HG03064 (cell line): Measurements from ENCODE around the gene DDAH1.
"Not testable (repeated sequence)": the region's sequence is repeated elsewhere in the genome, so short reads cannot be mapped to it uniquely, and the experiment has no call there.

Experiments used
- ATAC-seq: cut with Tn5 transposase; IDR thresholded peaks from one replicate; pipeline ENCODE4 v1.9.1; 2021; ENCODE audit warnings: low read depth; ENCODE audit not compliant: unreplicated experiment

The DDAH1 gene

GRCh38 chr1:85361606-85362296 lies 103.2 kb downstream of the DDAH1 start:
- ATAC-seq = no peak

GRCh38 chr1:85360730-85361493 lies 104.0 kb downstream of the DDAH1 start:
- ATAC-seq = no peak

DNA sequence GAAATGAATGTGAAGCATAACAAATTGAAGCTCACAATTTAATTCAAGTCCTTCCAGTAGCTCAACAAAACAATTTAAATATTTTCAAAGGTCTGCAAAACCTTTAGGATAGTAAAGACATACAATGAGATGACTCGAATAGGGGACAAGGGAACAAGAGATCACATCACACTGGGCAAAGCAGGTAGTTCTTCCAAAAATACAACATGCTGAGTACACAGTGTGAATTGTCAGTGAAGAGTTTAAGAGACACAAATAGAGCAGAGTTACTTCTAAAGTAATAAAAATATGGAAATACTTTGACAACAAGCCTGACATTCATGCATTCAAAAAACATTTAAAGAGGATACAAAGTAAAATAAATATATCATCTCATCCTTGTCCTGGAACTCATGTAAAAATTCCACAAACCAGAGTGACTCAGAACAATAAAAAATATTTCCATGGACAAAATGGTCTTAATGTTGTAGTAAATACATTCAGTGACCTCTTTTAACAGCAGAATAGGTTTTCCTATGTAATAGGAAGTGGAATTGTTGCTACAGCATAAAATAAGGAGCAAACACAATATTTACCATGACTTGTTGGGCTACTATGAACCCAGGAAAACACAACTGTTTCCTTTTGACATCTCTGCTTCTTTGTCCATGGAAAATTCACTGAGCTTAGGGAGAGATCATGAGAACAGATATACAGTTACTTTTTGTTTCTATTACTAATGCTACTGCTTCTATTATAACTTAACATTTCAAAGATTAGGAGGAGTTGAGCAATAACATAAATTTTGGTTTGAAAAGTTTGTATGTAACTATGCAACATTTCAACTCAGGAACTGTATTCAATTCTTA lies 104.9 kb downstream of the DDAH1 start:
- ATAC-seq = no peak

- no peak for ATAC-seq
Observed at GRCh38 chr1:85358702-85359438, 106.1 kb downstream of the DDAH1 start.

GRCh38 chr1:85357817-85358216 lies 107.1 kb downstream of the DDAH1 start:
- no peak for ATAC-seq

GRCh38 chr1:85356130-85356529 lies 108.8 kb downstream of the DDAH1 start:
- no peak for ATAC-seq

DNA sequence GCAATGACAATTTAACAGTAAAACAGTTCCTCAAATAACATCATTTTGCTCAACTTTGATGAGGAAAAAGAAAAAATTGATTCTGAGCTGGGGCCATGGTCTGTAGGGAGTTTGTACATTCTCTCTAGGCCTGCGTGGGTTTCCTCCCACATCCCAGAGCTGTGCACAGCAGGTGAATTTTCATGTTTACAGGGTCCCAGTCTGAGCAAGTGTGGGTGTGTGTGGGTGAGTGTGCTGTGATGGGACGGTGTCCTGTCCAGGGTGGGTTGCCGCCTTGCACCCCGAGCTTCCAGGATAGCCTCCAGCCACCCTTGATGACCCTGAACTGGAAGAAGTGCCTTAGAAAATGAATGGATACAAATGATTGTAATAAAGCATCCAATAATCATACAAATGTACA lies 112.9 kb downstream of the DDAH1 start:
- ATAC-seq = no peak

GRCh38 chr1:85351202-85351828 lies 113.6 kb downstream of the DDAH1 start:
- ATAC-seq = no peak

DNA sequence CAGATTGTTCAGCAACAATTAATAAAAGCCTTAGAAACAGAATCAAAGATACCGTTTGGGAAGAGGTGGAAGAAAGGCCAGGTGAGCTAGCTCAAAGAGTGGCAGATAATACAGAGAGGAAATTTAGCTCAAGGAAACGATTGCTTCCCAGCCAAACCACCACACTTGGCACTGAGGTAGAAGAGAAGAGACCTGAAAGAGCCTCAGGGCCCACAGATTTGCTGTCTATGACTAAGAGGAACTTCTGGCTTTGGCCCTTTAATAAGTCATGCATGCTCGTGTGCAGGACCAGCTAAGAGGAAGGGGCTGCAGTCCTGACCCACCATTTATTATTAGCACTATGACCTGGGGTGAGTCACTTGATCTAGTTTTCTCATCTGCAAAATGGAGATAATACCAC lies 115.7 kb downstream of the DDAH1 start:
- no peak for ATAC-seq

DNA sequence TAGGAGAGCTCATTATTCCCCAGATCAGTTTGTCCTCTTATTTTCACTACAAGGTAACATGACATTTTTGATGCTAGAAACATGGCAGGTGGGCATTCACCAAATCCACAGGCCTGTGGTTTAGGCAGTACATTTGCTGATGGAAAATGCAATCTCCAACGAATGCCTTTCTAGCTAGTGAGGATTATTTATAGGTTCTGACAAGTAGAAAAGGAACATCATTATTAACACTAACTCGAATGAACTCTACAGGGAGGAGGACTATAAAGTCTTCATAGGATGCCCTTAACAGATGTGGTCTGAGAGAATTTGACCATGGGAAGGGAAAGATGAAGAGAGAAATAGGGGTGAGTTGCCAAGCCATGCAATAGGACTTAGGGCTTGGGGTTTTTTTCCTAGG lies 117.1 kb downstream of the DDAH1 start:
- ATAC-seq = no peak

DNA sequence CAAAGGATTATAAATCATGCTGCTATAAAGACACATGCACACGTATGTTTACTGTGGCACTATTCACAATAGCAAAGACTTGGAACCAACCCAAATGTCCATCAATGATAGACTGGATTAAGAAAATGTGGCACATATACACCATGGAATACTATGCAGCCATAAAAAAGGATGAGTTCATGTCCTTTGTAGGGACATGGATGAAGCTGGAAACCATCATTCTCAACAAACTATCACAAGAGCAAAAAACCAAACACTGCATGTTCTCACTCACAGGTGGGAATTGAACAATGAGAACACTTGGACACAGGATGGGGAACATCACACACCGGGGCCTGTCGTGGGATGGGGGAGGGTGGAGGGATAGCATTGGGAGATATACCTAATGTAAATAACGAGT lies 117.7 kb downstream of the DDAH1 start:
- not testable (repeated sequence) for ATAC-seq

DNA sequence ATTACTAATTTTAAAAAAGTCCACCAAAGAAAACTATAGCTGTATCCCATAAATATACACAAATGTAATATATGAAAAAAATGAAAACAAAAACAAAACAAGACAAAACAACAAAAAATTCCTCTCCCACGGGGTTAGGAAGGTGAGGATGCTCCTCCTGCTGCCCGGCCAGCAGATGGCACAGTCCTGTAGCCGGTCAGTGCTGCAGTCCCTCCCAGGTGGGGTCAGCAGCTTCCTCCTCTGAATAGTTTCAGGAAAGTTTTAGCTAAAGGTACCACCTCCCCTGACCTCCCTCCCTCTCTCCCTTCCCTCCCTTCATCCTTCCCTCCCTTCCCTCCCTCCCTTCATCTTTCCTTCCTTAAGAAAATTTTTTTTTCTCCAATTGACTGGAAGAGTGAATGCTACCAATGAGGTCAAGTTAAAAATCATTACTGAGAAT lies 120.7 kb downstream of the DDAH1 start:
- no peak for ATAC-seq

GRCh38 chr1:85343612-85344255 lies 121.2 kb downstream of the DDAH1 start:
- ATAC-seq = no peak

GRCh38 chr1:85343213-85343611 lies 121.7 kb downstream of the DDAH1 start:
- ATAC-seq = no peak

DNA sequence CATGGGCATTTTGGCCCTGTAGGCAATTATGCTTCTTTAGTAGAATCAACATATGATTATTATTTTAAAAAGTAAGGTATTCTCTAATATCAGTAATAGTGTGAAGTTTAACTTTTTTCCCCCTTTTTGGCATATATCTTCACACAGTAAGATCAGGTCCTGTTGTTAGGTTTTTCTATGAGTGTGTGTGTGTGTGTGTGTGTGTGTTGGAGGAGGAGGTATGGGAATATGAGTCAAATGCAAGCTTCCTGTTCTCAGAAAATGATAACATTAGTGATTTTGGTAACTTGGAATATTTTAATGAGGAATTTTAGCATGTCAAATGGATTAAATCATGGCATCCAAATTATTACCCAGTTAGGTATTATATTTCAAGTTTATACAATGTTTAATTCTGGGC lies 122.8 kb downstream of the DDAH1 start:
- no peak for ATAC-seq

DNA sequence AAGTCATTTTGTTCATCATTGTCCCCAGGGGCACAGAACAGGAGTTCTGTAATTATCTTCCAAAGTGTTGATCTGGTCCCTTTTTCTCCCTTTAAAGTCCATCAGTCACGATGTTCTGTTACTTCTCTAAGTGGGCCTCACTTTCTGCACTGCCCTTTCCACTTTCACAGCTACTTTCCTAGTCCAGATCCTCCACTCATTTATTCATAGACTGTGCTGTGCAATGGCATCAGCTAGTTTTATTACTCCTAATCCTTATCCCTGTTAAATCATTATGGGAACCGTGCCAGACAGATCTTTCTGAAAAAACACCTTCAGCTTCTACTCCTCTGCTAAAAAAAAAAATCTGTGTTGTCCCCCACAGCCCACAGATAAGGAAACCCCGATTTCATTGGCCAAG lies 124.5 kb downstream of the DDAH1 start:
- no peak for ATAC-seq

DNA sequence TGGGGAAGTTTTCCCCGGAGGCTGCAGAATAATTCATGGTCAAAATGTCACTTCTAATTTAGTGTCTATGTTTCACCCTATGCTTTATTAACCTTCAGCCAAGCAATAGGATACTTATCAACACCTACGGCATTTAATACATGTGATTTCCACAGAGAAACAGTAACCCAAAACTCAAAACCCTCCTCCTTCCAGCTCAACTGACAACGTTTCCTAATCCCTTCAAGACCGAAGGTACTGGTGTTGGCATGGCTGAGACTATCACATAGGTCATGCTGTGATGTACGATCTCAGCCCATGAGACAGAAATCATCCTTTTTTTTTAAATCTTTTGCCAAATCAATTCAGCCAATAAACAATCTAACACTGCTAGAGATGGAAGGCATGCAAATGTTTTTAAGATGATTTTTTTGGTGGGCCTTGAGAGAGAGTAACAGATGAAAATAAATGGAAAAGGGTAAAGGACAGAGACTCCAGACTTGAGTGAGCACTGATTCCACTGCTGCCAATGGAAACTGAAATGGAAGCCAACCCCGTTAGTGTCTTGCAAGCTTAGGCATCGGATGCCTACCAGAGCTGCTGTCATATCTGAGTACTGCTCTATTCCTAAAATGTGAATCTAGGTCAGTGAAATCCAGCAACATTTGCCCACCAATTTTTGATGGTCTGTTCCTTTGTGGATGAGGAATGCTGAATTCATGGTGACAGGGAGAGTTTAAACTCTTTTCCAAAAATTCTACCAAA lies 125.1 kb downstream of the DDAH1 start:
- ATAC-seq = no peak

GRCh38 chr1:85339089-85339488 lies 125.9 kb downstream of the DDAH1 start:
- no peak for ATAC-seq

DNA sequence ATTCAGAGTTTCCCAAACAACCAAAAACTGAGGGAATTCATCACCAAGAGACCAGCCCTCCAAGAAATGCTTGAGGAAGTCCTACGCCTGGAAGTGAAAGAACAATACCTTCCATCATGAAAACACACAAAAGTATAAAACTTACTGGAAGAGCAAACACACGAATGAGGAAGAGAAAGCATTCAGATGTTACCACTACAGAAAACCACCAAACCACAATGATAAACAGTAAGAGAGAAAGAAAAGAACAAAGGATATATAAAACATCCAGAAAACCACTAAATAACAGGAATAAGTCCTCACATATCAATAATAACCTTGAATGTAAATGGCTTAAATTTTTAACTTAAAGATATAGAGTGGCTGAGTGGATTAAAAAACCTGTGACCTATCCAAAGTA lies 130.0 kb downstream of the DDAH1 start:
- ATAC-seq = peak; percentile 59
